Heart right ventricle (tissue), 16 donors: Measurements from ENCODE around the gene UGT3A2. TPM values are rescaled to one million over a fixed set of nuclear protein-coding genes. Genes with fewer than 3 reads are reported as not detected.

Source experiments
- ATAC-seq, 8 donors: fragments of 200-7000 bp; cut with Tn5 transposase; one replicate each; pipeline ENCODE4 v1.9.1; 2020; ENCODE audit warnings: mild to moderate bottlenecking in 8 of 8, moderate library complexity in 8 of 8, moderate number of reproducible peaks in 1 of 8
- DNase-seq, 2 donors: peaks; one replicate each; pipeline ENCODE4 v3.0.0-alpha.2; 2020
- H3K27ac ChIP-seq, 10 donors: fragments of 200-600 bp; sonication (generic) in 2 of 10; one replicate each; pipeline versions ENCODE4 v1.5.0 to v1.8.0; 2020 to 2022; ENCODE audit warnings: mild to moderate bottlenecking in 3 of 10
- H3K27me3 ChIP-seq, 7 donors: fragments of 200-600 bp; one replicate each; pipeline ENCODE4 v1.8.0; 2021 to 2022; ENCODE audit warnings: mild to moderate bottlenecking in 2 of 7
- H3K36me3 ChIP-seq, 9 donors: fragments of 200-600 bp; sonication (generic) in 1 of 9; one replicate each; pipeline versions ENCODE4 v1.5.0 to v1.8.0; 2020 to 2022; ENCODE audit warnings: mild to moderate bottlenecking in 2 of 9
- H3K4me1 ChIP-seq, 9 donors: fragments of 200-600 bp; sonication (generic) in 1 of 9; one replicate each; pipeline versions ENCODE4 v1.5.0 to v1.8.0; 2020 to 2022; ENCODE audit warnings: mild to moderate bottlenecking in 4 of 9
- H3K4me3 ChIP-seq, 10 donors: fragments of 200-600 bp; sonication (generic) in 2 of 10; one replicate each; pipeline versions ENCODE4 v1.5.0 to v1.8.0; 2020 to 2022; ENCODE audit warnings: mild to moderate bottlenecking in 7 of 10, moderate library complexity in 2 of 10
- H3K9me3 ChIP-seq, 11 donors: fragments of 200-600 bp in 10 of 11; sonication (generic) in 2 of 11; one replicate each; pipeline versions ENCODE4 v1.5.0 to v1.8.0; 2013 to 2022; ENCODE audit warnings: mild to moderate bottlenecking in 2 of 11, control low read depth in 1 of 11, moderate library complexity in 1 of 11
- WGBS, 2 donors: extraction: QIAGEN DNeasy Blood & Tissue Kit; methylation state at CpG; one replicate each; pipeline ENCODE4 v1.1.7; 2013; ENCODE audit warnings: inconsistent platforms in 1 of 2; 5-methylcytosine and 5-hydroxymethylcytosine counted together
- intact Hi-C, 10 donors: fragments of 100-400 bp; cut with DNase I; formaldehyde crosslinking; loops; one replicate each; pipeline versions ENCODE4 v1.11.1 to v1.14.2; 2022
- polyA plus RNA-seq, 2 donors: library from polyadenylated mRNA; stranded (reverse); fragments of 200-250 nt; gene quantifications; one replicate each; pipeline ENCODE4 v1.2.3, GENCODE V29; 2013
- total RNA-seq, 10 donors: library from RNA; stranded (reverse); fragmentation: NEBNext Ultra II Directional in 3 of 10; extraction: Animal tissue kit (Norgen Biotek cat#: 25700) in 3 of 10; gene quantifications; one replicate each; pipeline versions ENCODE4 v1.2.1 to v1.2.4, GENCODE V29; 2021 to 2023
- TF ChIP-seq, protein P1 (sequence below), 9 donors: fragments of 200-600 bp; sonication (generic) in 2 of 9; IDR thresholded peaks; one replicate each; pipeline versions ENCODE4 v1.5.0 to v1.8.0; 2021 to 2022; ENCODE audit warnings: antibody characterized with exemption in 9 of 9, mild to moderate bottlenecking in 5 of 9, moderate library complexity in 1 of 9
- donor health status: Arrhythmogenic right ventricular cardiomyopathy.
- donor health status: ischemic (EF 13 %, LVEDD 7.1; RV severe dilation, severe dysfunction).
- donor health status: healthy with polysubstance abuse.
- donor health status: DM: no; HTN: yes; CAD: no.
- donor health status: DM: no; HTN: no; CAD: no.
- donor health status: ischemic (EF 25% LVEDD 6.9; RV normal size, moderate dysfunction).
- donor health status: ischemic (EF 25% LVEDD 5.7; RV mildly dilated, moderate dysfunction).
- donor health status: healthy.
- donor health status: DM: yes; HTN: yes; CAD: no.
- donor health status: Ischemic cardiomyopathy.
- donor health status: ischemic (EF 35%, LVEDD 5.7; RV mildly dilated, moderate dysfunction).
- donor health status: nonischemic (EF 11% LVEDD 7.7; RV severe dilation, severe dysfunction).
- donor health status: DM: yes; HTN: yes; CAD: no.
- donor health status: PGD.
- donor health status: ischemic (EF 29% LVEDD 5.4; RV normal size, mild dysfunction).
- donor health status: nonischemic (EF 23%, LVEDD 6.1; RV moderate dilation, normal function).

Gene UGT3A2
- total and polyA plus RNA-seq, 12 donors = not detected

DNA sequence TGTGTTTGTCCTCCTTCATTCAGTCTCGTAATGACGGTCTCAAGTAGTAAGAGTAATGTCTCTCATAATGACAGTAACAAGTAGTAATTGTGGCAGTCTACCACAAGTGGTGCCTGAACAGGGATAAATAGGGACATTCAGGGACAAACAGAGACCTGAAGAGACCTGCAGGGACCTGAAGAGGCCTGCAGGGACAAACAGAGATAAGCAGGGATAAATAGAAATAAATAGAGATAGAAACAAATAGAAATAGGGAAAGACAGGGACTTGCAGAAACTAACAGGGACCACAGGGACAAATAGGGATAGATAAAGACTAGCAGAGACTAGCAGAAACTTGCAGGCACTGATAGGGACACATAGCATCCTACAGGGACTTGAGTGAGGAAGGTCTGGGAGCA, 7.9 kb downstream of the UGT3A2 start:
- ATAC-seq (no peak), DNase-seq (no peak)
- peaks cover 0 to 23% (median 4%) of the 10 kb centered on the region in 7 donors for H3K27me3 ChIP-seq
- 80 to 81% methylated on average over 2 of the region's 2 CpGs for WGBS, 2 donors
- no peak overlapping the region for H3K4me3 ChIP-seq
- intact Hi-C loops = no loop called here
- peaks cover 0 to 8% (median 0%) of the 10 kb centered on the region in 11 donors for H3K9me3 ChIP-seq
- H3K36me3 ChIP-seq = no peaks in the 10 kb centered on the region
- H3K27ac ChIP-seq = no peak overlapping the region
- H3K4me1 ChIP-seq = no peaks in the 10 kb centered on the region
- TF ChIP-seq, protein P1, sequence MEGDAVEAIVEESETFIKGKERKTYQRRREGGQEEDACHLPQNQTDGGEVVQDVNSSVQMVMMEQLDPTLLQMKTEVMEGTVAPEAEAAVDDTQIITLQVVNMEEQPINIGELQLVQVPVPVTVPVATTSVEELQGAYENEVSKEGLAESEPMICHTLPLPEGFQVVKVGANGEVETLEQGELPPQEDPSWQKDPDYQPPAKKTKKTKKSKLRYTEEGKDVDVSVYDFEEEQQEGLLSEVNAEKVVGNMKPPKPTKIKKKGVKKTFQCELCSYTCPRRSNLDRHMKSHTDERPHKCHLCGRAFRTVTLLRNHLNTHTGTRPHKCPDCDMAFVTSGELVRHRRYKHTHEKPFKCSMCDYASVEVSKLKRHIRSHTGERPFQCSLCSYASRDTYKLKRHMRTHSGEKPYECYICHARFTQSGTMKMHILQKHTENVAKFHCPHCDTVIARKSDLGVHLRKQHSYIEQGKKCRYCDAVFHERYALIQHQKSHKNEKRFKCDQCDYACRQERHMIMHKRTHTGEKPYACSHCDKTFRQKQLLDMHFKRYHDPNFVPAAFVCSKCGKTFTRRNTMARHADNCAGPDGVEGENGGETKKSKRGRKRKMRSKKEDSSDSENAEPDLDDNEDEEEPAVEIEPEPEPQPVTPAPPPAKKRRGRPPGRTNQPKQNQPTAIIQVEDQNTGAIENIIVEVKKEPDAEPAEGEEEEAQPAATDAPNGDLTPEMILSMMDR (IDR thresholded peaks at IDR 0.05) = no peak

DNA sequence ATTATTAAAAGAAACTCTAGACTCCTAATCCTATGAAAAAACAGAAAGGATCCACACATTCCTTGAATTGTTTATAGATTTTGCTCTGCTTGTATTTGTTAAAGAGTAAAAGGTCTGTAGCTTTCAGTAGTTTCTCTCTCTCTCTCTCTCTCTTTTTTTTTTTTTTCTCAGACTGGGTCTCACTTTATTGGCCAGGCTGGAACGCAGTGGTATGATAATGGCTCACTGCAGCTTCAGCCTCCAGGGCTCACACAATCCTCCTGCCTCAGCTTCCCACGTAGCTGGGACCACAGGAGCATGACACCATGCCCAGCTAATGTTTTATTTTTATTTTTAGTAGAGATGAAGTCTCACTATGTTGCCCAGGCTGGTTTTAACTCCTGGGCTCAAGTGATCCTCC, 9.3 kb downstream of the UGT3A2 start:
- ATAC-seq (no peak), DNase-seq (no peak)
- Histone ChIP-seq H3K4me3 (no peak overlapping the region), H3K4me1 (no peaks in the 10 kb centered on the region), H3K36me3 (no peaks in the 10 kb centered on the region), H3K27ac (no peak overlapping the region), H3K27me3 (peaks cover 0 to 11% (median 4%) of the 10 kb centered on the region in 7 donors), H3K9me3 (peaks cover 0 to under 1% (median 0%) of the 10 kb centered on the region in 11 donors)
- TF ChIP-seq, protein P1 (IDR thresholded peaks at IDR 0.05) = no peak
- WGBS, 2 donors = 69 to 77% methylated on average over 2 of the region's 2 CpGs
- intact Hi-C loops = no loop called here

DNA sequence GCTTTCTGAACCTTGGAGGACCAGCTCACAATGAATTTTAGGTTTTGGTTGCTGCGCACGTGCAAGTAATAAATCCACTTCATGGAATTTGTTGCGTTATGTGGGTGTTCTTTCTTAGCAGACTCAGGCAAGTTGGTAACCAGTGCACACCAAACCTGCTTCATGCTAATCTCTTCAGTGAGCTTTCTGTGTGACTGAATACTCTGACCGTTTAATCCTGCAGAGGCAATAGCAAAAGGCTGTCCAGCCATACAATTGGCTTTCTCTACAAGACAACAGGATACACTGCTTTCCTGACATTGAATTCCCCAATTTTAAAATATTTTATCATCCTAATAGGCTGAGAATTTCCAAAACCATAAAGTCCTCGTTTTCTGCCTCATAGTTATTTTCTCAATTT, 10.3 kb downstream of the UGT3A2 start:
- Histone ChIP-seq H3K36me3 (no peaks in the 10 kb centered on the region), H3K27me3 (peaks cover 0 to 11% (median 4%) of the 10 kb centered on the region in 7 donors), H3K4me3 (no peak overlapping the region), H3K9me3 (no peaks in the 10 kb centered on the region), H3K4me1 (no peaks in the 10 kb centered on the region), H3K27ac (no peak overlapping the region)
- WGBS, 2 donors = 66 to 71% methylated on average over 5 of the region's 5 CpGs
- ATAC-seq (no peak), DNase-seq (no peak)
- TF ChIP-seq, protein P1 (IDR thresholded peaks at IDR 0.05) = no peak
- intact Hi-C loops = no loop called here

DNA sequence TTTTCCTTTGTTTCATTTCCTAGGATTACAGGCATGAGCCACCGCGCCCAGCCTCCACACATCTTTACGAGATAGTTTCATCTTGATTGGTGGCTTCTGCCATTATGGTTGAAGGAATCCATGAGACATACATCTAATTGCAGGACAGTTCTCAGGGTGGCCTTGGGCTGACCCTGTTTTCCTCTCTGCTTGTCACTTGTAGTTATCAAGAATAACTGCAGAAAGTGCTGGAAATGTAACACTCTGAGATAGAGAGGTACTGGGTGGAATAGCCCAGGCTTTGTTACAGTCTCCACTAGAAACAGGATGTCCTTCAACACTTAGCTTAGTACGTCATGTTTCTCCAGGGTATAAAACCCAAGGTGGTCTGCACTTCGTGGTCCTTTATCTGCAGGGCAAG, 10.7 kb downstream of the UGT3A2 start:
- Histone ChIP-seq H3K9me3 (no peaks in the 10 kb centered on the region), H3K36me3 (no peaks in the 10 kb centered on the region), H3K4me3 (no peak overlapping the region), H3K27me3 (peaks cover 0 to 11% (median 4%) of the 10 kb centered on the region in 7 donors), H3K4me1 (no peaks in the 10 kb centered on the region), H3K27ac (no peak overlapping the region)
- 51 to 57% methylated on average over 5 of the region's 5 CpGs for WGBS, 2 donors
- intact Hi-C loops = no loop called here
- no peak for DNase-seq
- TF ChIP-seq, protein P1 (IDR thresholded peaks at IDR 0.05) = no peak
- ATAC-seq = no peak
